AG04450 (cell line): ENCODE results near the gene INTS3. TPM values are rescaled to one million over a fixed set of nuclear protein-coding genes. Genes with fewer than 3 reads are reported as not detected.
"Not testable (repeated sequence)": the region's sequence is repeated elsewhere in the genome, so short reads cannot be mapped to it uniquely, and the experiment has no call there.

Source experiments
- CTCF ChIA-PET: fragments of 300-600, 350-600 bp; formaldehyde crosslinking; extraction: SDS; loops from one replicate; lab custom pipeline; 2022; ENCODE audit warnings: antibody characterized with exemption, inconsistent platforms; lab: Charles Lee
- POLR2A ChIA-PET: fragments of 350-600 bp; formaldehyde crosslinking; extraction: SDS; loops from one replicate; lab custom pipeline; 2021; ENCODE audit warnings: antibody characterized with exemption, inconsistent platforms; lab: Yijun Ruan, JAX
- DNase-seq: peaks from one replicate; pipeline ENCODE4 v3.0.0-alpha.2; 2011; ENCODE audit warnings: low read depth, low spot score
- H3K27ac ChIP-seq: one replicate; pipeline ENCODE4 v1.5.1; 2012; ENCODE audit warnings: low read depth, low read length, control low read depth
- H3K27me3 ChIP-seq: one replicate; pipeline ENCODE4 v1.6.0; 2012; ENCODE audit warnings: low read length; ENCODE audit not compliant: control insufficient read depth, insufficient read depth
- H3K4me3 ChIP-seq: 2 replicates; pipeline ENCODE4 v1.5.1; 2011; ENCODE audit warnings: mild to moderate bottlenecking, low read depth, low read length, control low read depth
- H3K9me3 ChIP-seq: 2 replicates; pipeline ENCODE4 v1.5.1; 2012; ENCODE audit warnings: low read length; ENCODE audit not compliant: control insufficient read depth, insufficient read depth
- polyA plus RNA-seq: library from polyadenylated mRNA; depleted of rRNA; stranded (reverse); fragments of >200 nt; gene quantifications from 2 replicates; pipeline ENCODE4 v1.2.3, GENCODE V29; 2011
- TF ChIP-seq, protein P1 (sequence below): IDR thresholded peaks from 2 replicates; pipeline ENCODE4 v1.5.1; 2011; ENCODE audit warnings: low read depth, low read length, control low read depth, inconsistent platforms

Gene INTS3
- polyA plus RNA-seq, 1 experiment = 45.1 TPM

DNA sequence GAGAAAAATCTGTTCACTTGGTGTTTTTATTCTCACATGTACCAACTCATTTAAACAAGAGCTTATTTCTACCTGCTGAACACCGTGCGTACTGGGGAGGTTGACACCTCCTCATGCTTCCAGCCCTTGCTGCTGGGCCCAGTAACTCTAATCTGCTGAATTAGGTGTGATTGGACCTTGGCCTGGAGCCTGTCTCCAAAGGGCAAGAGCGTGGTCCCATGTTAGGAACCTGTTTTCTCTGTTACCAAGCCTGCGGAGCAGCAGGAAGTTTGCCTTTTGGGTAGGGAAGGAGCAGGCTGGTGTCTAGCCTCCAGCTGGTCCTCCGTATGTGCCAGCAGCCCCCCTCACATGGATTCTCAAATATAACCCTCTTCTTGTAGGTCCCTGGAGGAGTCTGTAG lies 36.5 kb downstream of the INTS3 start:
- TF ChIP-seq, protein P1, sequence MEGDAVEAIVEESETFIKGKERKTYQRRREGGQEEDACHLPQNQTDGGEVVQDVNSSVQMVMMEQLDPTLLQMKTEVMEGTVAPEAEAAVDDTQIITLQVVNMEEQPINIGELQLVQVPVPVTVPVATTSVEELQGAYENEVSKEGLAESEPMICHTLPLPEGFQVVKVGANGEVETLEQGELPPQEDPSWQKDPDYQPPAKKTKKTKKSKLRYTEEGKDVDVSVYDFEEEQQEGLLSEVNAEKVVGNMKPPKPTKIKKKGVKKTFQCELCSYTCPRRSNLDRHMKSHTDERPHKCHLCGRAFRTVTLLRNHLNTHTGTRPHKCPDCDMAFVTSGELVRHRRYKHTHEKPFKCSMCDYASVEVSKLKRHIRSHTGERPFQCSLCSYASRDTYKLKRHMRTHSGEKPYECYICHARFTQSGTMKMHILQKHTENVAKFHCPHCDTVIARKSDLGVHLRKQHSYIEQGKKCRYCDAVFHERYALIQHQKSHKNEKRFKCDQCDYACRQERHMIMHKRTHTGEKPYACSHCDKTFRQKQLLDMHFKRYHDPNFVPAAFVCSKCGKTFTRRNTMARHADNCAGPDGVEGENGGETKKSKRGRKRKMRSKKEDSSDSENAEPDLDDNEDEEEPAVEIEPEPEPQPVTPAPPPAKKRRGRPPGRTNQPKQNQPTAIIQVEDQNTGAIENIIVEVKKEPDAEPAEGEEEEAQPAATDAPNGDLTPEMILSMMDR = no peak
- no peaks in the 10 kb centered on the region for H3K27me3 ChIP-seq
- DNase-seq = no peak
- ChIA-PET CTCF (interaction anchor here (0.8 kb wide), 1 partner anchor 14 kb away, joined by 3 read pairs; no protein-coding TSS in a partner anchor), POLR2A (no interaction called here)
- H3K9me3 ChIP-seq = no peaks in the 10 kb centered on the region
- no peak overlapping the region for H3K27ac ChIP-seq
- H3K4me3 ChIP-seq = no peak overlapping the region

DNA sequence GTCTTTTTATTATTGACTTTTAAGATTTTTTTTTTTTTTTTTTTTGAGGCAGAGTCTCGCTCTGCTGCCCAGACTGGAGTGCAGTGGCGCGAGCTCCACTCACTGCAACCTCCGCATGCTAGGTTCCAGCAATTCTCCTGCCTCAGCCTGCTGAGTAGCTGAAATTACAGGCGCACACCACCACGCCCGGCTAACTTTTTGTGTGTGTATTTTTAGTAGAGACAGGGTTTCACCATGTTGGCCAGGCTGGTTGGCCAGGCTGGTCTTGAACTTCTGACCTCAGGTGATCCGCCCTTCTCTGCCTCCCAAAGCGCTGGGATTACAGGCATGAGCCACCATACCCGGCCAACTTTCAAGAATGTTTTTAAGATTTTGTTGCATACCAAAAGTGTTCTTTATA lies 38.8 kb downstream of the INTS3 start:
- ChIA-PET CTCF (interaction anchor here (1.4 kb wide), 1 partner anchor 18 kb away, joined by 4 read pairs; no protein-coding TSS in a partner anchor), POLR2A (interaction anchor here (0.6 kb wide), 1 partner anchor 15 kb away, joined by 5 read pairs; no protein-coding TSS in a partner anchor)
- DNase-seq, H3K27me3 ChIP-seq, H3K9me3 ChIP-seq, H3K4me3 ChIP-seq, H3K27ac ChIP-seq: not testable (repeated sequence)

DNA sequence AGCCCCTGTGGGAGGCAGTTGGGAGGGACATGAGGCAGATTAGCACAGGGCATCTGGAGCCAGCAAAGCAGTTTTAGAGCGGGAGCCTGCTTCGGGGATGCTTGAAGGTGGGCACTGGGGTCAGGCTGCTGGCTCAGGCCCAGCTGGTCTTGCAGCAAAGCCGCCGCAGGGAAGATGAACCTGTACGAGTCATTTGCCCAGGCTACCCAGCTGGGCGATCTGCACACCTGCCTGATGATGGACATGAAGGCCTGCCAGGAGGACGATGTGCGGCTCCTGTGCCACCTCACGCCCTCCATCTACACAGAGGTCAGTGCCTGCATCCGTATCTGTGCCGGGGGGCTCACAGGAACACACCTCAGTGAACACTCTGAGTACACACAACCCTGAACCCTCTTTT lies 39.7 kb downstream of the INTS3 start:
- H3K27ac ChIP-seq = no peak overlapping the region

DNA sequence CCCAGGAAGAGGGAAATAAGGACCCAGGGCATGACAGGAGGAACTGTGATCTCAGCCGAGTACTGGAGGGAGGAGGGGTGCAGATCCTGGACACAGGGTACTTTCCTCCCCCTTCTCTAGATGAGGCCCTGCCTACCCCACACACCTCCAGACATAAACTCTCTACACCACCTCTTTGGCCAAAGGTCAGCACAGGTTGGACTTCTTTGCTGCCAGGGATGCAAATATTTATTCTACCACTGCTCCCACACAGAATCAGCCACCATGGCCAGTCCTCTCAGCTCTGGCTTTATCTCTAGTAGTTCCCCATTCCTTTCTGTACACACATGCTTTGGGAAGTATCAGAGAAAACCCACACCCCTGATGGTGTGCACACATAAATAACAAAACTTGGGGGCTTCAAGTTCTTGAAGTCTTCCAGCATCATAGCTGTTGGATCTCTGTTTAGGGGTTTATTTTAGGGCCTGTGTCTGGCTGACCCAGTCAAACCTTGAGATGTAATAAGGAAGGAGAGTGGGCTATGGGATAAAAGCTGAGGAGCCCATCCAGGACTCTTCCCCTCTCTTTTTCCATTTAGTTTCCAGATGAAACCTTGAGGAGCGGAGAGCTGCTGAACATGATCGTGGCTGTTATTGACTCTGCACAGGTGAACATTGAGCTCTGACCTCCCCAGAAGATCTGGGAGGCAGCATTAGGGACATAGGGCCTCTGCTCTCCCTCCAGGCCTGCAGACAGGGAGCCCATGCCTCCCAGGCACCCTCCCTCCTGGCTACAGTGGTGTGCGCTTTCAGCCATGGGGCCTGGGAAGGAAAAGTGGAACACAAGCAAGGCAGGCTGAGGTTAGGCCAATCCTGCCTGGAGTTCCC lies 40.7 kb downstream of the INTS3 start:
- DNase-seq = no peak
- ChIA-PET POLR2A (no interaction called here), CTCF (interaction anchor here (1.3 to 1.5 kb wide), 3 partner anchors 91 to 218 kb away, joined by 3 to 5 read pairs (median 4); no protein-coding TSS in a partner anchor)
- Histone ChIP-seq H3K27me3 (no peaks in the 10 kb centered on the region), H3K27ac (no peak overlapping the region), H3K4me3 (no peak overlapping the region), H3K9me3 (no peaks in the 10 kb centered on the region)
- TF ChIP-seq, protein P1 = no peak

More for the DNA sequence above, 39.7 kb downstream of the INTS3 start:
- H3K9me3 ChIP-seq = no peaks in the 10 kb centered on the region
- CTCF ChIA-PET = interaction anchor here (1.4 kb wide), 1 partner anchor 19 kb away, joined by 4 read pairs; no protein-coding TSS in a partner anchor
- no peak for DNase-seq
- H3K27me3 ChIP-seq = no peaks in the 10 kb centered on the region
- H3K4me3 ChIP-seq = no peak overlapping the region
- POLR2A ChIA-PET = no interaction called here
- TF ChIP-seq, protein P1 = no peak

DNA sequence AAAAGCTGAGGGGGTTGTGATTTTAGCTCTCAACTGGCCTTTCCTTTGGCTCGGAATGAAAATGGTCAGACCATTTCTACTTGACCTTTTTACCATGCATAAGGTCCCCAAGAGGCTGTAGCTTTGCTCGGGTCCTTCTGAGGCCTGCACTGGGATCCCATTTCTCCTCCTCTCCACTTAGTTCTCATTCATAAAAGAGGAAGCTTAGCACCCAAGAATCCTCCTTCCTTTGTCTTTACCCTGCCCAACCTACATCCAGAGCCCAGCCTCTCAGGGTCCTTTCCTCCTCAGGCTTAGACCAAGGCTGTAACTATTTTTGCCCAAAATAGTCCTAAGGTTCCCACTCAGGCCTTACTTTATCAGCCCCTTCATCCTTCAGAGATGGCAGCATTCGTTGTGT lies 41.4 kb downstream of the INTS3 start:
- CTCF ChIA-PET = interaction anchor here (1.3 to 1.5 kb wide), 3 partner anchors 92 to 218 kb away, joined by 3 to 5 read pairs (median 4); no protein-coding TSS in a partner anchor
- no peak for DNase-seq
- H3K4me3 ChIP-seq = no peak overlapping the region
- TF ChIP-seq, protein P1 = no peak
- H3K27ac ChIP-seq = no peak overlapping the region
- POLR2A ChIA-PET = interaction anchor here (0.6 kb wide), 1 partner anchor 109 kb away, joined by 6 read pairs; no protein-coding TSS in a partner anchor
- no peaks in the 10 kb centered on the region for H3K27me3 ChIP-seq
- no peaks in the 10 kb centered on the region for H3K9me3 ChIP-seq
